GM19468 (cell line): ENCODE data around the gene ANO8.
A peak's percentile ranks its signal among the peaks of the same experiment; 100 is the strongest.
"Not testable (repeated sequence)": the region's sequence is repeated elsewhere in the genome, so short reads cannot be mapped to it uniquely, and the experiment has no call there.

Experiments
- ATAC-seq: cut with Tn5 transposase; IDR thresholded peaks from one replicate; pipeline ENCODE4 v1.9.1; 2021; ENCODE audit warnings: mild to moderate bottlenecking, moderate library complexity, moderate number of reproducible peaks; ENCODE audit not compliant: unreplicated experiment; ENCODE audit errors: extremely low read depth

The ANO8 gene

GRCh38 chr19:17312189-17313113 lies 22.2 kb downstream of the ANO8 start:
- no peak for ATAC-seq

GRCh38 chr19:17311455-17312188 lies 23.0 kb downstream of the ANO8 start:
- no peak for ATAC-seq

- no peak for ATAC-seq
These were observed 24.6 kb downstream of the ANO8 start for GRCh38 chr19:17309965-17310461.

- ATAC-seq = no peak
These were observed 25.3 kb downstream of the ANO8 start, which contains the start of gene DDA1 for GRCh38 chr19:17309198-17309964. Gene DDA1, plus strand, starts transcription at chr19:17309563. Its CDS starts 92 bp downstream, at chr19:17309655.

GRCh38 chr19:17307876-17308377 lies 26.7 kb downstream of the ANO8 start:
- ATAC-seq = no peak

- ATAC-seq = no peak
These were observed 28.4 kb downstream of the ANO8 start for GRCh38 chr19:17306285-17306714.

GRCh38 chr19:17305517-17306284 lies 29.0 kb downstream of the ANO8 start, which contains the start of gene MRPL34:
Gene MRPL34, plus strand, starts transcription at chr19:17305872. Its CDS starts 21 bp downstream, at chr19:17305893.
- peak; percentile 43 for ATAC-seq

GRCh38 chr19:17305216-17305516 lies 29.5 kb downstream of the ANO8 start:
- no peak for ATAC-seq

- no peak for ATAC-seq
These were observed 30.1 kb downstream of the ANO8 start for GRCh38 chr19:17304386-17305215.

GRCh38 chr19:17303940-17304267 lies 30.8 kb downstream of the ANO8 start:
- ATAC-seq = no peak

GRCh38 chr19:17303167-17303939 lies 31.3 kb downstream of the ANO8 start, which contains the start of gene ABHD8:
Gene ABHD8, minus strand, starts transcription at chr19:17303425. Its CDS starts 1,809 bp downstream, at chr19:17301616.
- ATAC-seq = peak; percentile 23

GRCh38 chr19:17302391-17303166 lies 32.1 kb downstream of the ANO8 start:
- no peak for ATAC-seq

GRCh38 chr19:17300992-17301619 lies 33.5 kb downstream of the ANO8 start:
- no peak for ATAC-seq

GRCh38 chr19:17296976-17297375 lies 37.7 kb downstream of the ANO8 start:
- no peak for ATAC-seq

- ATAC-seq = no peak
These were observed 38.4 kb downstream of the ANO8 start for GRCh38 chr19:17296273-17296672.

GRCh38 chr19:17295551-17295950 lies 39.1 kb downstream of the ANO8 start:
- not testable (repeated sequence) for ATAC-seq
